Esophagus muscularis mucosa (tissue), 3 donors: ENCODE measurements around the gene HIF1A.

Experiments used
- CTCF ChIP-seq, 3 experiments: fragments of 200-600 bp in 2 of 3; fragments of 450-650 bp in 1 of 3; sonication (generic) in 2 of 3; IDR thresholded peaks; one replicate each; pipeline ENCODE4 v1.5.1; 2017 to 2019; ENCODE audit warnings: antibody characterized with exemption in 3 of 3, mild to moderate bottlenecking in 2 of 3, moderate library complexity in 1 of 3
- POLR2A ChIP-seq: fragments of 450-650 bp; IDR thresholded peaks from one replicate; pipeline ENCODE4 v1.6.1; 2017; ENCODE audit warnings: antibody characterized with exemption, moderate library complexity, mild to moderate bottlenecking, low read depth

GRCh38 chr14:61739133-61739532, 43.8 kb downstream of the HIF1A start:
- no peak for TF ChIP-seq CTCF (IDR thresholded peaks at IDR 0.05)
- no peak for TF ChIP-seq POLR2A
